Inferior parietal cortex (tissue), 1 donor: Measurements from ENCODE around the gene PLSCR2.
A peak's percentile ranks its signal among the peaks of the same experiment; 100 is the strongest.
"Not testable (repeated sequence)": the region's sequence is repeated elsewhere in the genome, so short reads cannot be mapped to it uniquely, and the experiment has no call there.

Experiments used
- DNase-seq: peaks from one replicate; pipeline ENCODE4 v3.0.0-alpha.2; 2016; ENCODE audit errors: extremely low spot score

The PLSCR2 gene, protein sequence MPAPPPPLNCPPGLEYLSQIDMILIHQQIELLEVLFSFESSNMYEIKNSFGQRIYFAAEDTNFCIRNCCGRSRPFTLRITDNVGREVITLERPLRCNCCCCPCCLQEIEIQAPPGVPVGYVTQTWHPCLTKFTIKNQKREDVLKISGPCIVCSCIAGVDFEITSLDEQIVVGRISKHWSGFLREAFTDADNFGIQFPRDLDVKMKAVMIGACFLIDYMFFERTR

DNA sequence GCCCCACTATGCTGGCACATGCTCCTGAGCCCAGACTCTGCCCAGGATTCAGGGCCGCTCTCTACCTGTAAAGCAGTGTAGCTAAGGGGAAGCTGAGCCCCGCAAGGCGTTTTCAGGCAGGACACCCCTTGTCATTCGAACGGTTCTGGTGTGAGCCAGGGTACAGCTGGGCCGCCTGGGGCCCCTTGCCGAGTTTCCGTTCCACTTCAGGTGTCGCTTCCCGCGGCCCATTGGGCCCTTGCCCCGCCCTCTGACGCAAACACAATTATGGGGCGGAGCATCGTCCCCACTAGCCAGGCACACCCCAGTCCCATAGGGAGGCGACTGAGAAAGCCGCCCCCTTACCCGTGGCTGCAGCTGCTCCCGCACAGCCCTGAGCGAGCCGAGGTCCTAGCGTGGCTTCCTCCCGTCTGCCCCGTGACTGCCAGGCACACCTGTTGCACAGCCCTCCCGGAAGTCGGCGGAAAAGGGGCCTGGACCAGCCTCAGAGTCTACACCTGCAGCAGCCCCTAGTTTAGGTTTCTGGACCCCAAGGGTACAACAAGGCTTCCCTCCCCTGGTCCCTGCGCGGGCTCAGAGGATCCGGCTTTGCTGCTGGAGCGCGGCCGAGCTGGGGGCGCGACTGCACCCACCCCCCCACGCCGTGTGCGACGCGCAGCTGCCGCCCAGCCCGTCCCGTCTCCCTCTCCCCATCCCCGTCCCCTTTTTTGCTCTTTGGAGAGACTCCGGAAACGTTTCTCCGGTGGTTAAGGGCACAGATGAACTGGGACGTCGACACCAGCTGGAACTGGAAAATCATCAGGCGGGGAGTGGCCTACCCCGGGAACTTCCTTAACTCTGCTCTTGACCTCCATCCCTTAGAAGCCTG is at the start of gene PLSCR2:
Gene PLSCR2 (minus strand): TSS at position 412 of the 868 bp plus-strand sequence. CDS start 9,657 bp downstream, outside the sequence.
- DNase-seq = peak; percentile 15

DNA sequence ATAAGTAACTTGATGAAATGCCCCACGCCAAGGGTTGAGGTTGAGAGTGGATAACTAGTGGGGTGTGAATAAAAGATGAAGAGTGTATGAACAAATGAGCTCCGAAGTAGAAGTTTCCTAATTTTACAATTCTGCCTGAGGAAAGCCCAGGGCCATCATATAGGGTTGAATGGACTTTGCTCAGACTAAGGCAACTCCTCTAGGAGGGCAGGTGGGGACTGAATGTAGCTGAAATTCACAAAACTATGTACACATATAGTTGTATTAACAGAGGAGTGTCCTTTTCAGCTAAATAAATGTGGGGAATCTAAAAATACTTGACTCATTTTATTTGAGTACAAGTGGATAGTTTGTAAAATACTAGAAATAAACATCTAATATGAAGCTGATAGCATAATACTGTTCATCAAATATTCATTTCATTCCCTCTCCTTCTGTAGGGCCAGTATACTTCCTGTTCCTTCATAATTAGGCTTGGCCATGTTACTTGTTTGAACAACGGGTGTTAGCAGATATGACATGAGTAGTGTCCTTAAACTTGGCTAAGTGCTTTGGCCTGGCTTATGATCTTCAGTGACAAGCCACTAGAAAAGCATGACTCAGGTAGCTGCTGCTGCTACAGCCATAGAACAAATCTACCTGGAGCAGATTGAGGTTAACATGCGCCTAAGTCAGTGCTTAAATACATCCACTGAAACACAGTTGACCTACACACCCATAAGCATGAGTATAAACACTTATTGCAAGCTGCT is 48.5 kb upstream of the PLSCR2 start:
- no peak for DNase-seq

DNA sequence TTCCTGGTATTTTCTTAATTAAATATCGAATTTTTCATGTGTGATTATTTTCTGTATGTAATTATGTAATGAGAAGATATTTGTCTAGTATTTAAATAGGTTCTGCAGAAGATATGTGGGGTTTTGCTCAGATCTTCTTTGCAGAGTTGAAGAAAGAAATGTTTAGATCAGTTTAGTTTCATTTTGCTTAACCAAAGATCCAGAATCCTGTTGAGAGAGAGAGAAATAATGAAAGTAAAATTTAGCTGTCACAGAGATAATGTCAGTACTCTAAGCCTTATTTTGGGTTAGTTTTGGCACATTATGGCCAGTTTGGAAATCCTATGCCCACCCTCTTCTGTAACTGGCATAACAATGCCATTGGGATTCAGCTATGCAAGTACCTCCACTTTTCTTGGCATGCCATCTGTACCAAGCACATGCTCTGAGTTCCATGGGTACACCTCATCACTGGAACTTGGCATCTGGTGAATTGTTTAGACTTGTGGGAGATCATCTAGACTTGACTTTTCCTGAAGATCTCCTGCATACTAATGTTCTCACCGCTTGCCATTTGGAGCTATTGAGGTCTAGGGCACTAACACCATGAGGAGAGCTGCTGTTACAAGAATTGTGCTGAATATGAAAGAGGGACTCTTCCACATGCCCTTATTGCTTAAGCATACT is 44.2 kb upstream of the PLSCR2 start:
- no peak for DNase-seq

DNA sequence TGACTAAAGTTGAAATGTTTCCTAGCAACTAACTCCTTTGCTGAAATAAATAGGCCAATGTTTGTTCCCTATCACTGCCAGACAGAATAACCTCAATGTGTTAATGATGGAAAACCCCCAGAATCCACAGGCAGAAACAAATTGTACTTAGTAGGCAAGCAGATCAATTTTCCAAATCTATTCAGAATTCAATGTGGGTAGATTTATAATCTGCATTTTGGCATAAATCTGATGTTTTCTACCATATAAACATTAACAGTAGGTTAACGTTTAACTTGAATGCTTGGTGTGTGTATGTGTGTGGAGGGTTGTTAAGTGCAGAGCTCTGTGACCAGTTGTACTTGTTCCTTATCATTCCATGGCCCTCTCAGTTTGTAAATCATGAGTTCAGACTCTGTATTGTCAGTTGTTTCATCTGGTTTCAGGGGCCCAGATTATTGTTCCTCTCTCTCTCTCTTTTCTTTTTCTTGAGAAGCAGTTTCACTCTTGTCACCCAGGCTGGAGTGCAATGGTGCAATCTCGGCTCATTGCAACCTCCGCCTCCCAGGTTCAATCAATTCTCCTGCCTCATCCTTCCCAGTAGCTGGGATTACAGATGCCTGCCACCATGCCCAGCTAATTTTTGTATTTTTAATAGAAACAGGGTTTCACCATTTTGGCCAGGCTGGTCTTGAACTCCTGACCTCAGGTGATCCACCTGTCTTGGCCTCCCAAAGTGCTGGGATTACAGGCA is 42.2 kb upstream of the PLSCR2 start:
- no peak for DNase-seq

DNA sequence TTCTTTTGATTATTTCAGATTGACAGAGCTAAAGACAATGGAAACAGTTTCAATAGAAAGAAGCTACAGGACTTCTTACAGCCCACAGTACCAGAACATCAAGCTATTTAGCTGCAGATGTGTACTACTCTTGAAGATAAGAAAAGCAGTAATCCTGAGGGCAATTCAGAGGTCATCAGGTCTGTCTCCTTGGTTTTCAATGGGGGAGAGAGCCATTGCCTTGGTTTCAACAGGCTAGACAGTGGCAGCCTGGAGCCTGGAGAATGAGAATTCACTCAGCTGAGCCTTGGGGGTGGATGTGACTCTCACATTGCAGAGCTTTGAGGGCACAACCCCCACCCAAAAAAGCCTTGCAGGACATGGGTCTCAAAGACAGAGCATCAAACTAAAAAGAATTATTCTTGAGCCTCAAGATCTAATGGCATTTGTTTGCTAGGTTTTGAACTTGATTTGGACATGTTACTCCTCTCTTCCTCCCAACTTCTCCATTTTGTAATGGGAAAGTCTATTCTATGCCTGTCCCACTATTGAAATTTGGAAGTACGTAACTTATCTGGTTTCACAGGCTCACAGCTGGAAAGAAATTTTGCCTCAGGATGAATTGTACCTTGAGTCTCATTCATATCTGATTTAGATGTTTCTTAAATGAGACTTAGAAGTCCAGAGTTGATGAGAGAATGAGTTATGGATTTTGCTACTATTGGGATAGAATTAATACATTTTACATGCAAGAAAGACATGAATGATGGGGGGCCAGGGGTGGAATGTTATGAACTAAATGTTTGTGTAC is 38.2 kb upstream of the PLSCR2 start:
- DNase-seq = no peak

DNA sequence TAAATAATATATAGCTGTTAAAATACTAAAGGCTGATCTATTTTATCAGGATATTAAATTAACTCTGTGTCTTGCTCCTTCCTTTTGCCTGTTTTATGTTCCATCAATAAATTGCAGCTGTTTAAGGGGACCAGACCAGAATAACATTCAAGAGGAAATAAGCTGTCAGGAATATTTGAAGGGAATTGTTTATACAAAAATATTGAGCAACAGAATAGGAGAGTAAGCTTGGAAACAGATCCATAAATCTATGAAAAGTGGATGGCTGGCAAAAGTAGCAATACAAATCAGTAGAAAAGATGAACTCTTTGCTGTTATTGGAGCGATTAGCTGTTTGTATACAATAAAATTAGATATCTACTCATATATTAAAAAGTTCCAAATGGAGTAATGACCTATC is 36.2 kb upstream of the PLSCR2 start:
- DNase-seq = no peak

DNA sequence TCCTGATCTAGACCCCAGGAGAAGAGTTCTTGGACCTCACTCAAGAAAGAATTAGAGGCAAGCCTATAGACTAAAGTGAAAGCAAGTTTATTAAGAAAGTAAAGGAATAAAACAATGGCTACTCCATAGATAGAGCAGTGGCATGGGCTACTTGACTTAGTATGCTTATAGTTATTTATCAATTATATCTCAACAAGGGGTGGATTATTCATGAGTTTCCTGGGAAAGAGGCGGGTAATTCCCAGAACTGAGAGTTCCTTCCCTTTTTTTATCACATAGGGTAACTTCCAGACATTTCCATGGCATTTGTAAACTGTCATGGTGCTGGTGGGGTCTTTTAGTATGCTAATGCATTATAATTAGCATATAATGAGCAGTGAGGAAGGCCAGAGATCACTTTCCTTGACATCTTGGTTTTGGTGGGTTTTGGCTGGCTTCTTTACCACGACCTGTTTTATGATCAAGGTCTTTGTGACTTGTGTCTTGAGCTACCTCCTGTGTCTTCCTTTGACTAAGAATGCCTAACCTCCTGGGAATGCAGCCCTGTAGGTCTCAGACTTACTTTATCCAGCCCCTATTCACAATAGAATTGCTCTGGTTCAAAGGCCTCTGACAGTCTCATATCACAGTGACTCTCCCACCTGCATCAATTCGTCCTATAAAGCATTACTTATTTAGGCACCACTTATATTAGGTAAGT is 35.3 kb upstream of the PLSCR2 start:
- DNase-seq = no peak

DNA sequence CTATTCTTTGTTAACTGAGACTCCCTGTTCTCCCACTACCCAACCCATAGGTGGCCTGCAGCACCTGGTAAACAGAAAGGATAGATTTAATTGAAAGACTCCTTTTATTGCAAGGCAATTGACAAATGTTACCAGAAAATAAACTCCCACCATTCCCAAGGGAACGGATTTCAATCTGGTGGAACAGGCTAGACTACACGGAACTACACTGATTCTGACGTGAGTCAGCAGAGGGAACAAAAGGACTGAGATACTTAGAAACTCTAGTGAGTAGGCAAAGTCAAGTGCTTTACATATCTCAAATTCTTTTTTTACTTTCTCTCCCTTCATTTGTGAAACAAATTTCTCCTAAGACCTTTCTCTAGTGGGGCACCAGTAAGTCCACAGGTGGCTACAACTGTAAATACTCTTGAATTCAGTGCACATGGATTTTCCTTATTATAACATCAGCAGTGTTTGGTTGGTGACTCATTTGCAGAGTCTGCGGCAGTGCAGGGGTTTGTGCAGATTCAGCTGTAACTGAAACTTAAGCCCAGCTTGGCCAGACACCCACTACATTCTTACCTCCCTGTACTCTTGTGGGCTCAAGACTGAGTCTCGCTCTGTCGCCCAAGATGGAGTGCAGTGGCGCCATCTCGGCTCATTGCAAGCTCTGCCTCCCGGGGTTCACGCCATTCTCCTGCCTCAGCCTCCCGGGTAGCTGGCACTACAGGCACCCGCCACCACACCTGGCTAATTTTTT is 34.3 kb upstream of the PLSCR2 start:
- DNase-seq = no peak

DNA sequence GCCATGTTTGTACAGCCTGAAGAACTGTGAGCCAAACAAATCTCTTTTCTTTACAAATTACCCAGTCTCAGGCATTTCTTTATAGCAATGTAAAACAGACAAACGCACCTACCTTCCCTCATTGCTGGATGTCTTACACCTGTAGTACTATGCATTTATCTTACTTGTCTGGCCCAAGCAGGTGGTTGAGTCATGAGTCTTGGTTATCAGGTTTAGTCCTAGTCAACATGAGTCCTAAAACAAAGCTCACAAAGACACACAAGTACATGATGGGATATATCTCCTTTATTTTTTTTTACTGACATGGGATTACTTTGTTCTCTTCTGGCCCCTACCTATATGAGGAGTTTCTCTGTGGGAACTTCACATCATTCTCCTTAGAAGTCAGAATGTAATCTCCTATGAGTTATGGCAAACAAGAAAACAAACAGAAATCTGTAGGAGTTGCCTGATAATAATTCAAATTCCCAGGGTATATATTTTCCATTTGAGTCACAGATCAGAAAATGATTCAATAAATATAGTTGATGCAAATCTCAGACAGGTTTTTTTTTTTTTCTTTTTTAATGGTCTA is 33.6 kb upstream of the PLSCR2 start:
- DNase-seq = no peak

DNA sequence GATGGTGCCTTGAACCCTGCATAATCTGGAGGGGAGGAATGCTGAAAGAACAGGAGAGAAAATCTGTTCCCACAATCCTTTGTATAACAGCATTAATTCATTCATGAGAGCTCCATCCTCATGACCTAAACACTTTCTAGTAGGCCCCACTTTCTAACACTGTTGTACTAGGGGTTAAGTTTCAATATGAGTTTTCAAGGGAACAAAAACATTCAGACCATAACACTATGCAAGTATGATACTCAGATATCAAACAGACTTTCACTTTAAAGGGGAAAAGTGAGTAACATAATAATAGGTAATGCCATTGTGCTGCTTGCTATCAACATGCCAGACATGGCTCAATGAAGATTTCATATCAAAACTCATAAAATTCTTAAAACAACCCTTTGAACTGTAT is 32.4 kb upstream of the PLSCR2 start:
- DNase-seq = no peak

DNA sequence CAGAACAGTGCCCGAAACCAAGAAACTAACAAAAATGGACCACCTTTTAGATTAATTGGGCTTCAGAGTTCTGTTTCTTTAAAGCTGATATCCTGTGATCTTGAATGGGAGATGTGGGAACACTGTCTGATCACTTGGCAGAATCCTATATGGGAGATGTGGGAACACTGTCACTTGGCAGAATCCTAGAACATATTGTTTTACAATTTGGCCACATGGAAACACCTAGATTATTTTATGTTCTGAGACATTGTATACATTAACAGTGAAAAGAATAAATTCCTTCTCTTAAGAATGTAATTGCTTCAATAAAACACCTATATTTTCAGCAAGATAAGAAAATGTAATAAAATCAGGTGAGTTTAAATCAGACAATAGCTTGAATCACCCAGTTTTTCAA is 30.3 kb upstream of the PLSCR2 start:
- DNase-seq = no peak

DNA sequence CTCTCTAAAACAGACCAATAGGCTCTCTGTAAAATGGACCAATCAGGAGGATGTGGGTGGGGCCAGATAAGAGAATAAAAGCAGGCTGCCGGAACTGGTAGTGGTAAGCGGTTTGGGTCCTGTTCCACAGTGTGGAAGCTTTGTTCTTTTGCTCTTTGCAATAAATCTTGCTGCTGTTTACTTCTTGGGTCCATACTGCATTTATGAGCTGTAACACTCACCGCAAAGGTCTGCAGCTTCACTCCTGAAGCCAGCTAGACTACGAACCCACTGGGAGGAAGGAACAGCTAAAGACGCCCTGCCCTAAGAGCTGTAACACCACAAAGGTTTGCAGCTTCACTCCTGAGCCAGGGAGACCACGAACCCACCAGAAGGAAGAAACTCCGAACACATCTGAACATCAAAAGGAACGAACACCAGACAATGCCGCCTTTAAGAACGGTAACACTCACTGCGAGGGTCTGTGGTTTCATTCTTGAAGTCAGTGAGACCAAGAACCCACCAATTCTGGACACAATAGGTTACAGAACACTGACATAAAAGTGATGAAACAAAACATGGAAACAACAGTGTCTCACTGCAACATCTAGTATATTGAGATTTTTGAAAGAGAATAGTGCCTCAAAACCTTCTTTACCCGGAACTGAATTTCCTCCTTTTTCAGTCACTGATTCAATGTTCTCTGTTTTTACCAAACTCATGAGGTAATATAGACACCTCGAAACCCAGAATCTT is 28.8 kb upstream of the PLSCR2 start:
- DNase-seq = no peak

DNA sequence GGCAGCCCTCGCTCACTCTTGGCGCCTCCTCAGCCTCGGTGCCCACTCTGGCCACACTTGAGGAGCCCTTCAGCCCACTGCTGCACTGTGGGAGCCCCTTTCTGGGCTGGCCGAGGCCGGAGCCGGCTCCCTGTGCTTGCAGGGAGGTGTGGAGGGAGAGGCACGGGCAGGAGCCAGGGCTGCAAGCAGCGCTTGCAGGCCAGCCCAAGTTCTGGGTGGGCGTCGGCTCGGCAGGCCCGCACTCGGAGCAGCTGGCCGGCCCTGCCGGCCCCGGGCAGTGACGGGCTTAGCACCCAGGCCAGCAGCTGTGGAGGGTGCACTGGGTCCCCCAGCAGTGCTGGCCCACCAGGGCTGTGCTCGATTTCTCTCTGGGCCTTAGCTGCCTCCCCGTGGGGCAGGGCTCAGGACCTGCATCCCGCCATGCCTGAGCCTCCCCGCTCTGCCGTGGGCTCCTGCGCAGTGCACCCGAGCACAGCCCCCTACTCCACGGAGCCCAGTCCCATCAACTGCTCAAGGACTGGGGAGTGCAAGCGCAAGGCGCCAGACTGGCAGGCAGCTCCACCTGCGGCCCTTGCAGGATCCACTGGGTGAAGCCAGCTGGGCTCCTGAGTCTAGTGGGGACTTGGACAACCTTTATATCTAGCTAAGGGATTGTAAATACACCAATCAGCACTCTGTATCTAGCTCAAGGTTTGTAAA is 27.9 kb upstream of the PLSCR2 start:
- DNase-seq = not testable (repeated sequence)

DNA sequence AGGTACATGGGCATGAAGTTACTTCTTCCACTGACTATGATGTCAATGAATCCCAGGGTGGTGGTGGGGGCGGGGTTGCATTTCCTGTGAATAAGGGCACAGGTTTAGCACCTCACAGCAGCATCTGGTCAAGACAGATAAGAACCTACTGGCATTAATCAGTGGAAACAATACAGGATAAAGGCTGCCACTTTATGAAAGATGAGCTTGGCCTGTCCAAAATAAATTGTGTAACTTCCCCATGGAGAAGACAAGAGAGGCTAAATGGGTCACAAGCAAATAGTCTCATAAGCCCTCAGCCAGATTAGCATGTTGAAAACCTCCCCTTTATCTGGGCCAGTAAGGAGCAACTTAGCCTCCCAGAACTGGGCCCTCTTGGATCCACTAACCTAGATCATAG is 27.4 kb upstream of the PLSCR2 start:
- no peak for DNase-seq

DNA sequence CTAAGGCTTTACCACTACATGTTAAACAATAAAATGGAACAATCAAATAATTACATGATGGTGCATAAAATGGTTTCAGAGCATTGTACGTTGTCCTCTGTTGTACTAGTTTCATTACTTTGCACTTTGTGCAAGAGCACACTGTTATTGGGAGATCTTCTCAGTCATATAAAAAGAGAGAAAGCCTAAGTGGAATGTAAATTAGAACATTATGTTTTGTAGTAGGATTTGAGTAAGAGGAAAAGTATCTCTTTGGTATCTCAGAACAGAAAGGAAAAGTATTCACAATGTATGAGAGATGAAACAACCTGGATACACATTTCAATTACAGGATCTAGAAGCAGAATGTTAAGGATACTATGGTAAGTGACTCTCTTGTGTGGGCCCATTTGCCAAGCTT is 26.9 kb upstream of the PLSCR2 start:
- no peak for DNase-seq

DNA sequence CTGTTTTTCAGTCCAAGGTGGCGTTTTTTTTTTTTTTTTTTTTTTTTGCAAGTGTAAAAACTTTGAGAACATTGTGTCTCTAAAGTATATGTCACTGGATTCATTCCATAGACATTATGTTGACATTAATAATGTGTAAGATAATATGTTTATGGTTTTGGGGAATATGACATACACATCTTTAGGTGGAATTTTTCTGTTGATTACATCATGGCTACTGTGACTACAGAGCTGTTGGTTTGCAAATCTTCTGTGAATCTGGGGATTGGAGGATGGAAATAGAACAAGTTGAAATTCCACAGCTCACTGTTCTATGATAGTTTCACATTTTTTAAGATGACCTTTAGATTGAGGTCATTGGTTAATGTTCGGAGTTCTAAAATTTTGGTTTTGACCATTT is 24.4 kb upstream of the PLSCR2 start:
- no peak for DNase-seq

DNA sequence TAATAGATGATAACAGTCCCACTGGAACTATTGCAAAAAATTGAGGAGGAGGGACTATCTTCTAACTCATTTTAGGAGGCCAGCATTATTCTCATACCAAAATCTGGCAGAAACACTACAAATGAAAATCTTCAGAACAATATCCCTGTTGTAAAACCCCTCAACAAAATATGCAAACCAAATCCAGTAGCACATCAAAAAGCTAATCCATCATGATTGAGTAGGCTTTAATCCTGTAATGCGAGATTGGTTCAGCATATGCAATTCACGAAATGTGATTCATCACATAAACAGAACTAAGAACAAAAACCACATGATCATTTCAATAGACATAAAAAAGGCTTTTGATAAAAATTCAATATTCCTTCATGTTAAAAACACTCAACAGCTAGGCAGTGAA is 23.9 kb upstream of the PLSCR2 start:
- DNase-seq = no peak

DNA sequence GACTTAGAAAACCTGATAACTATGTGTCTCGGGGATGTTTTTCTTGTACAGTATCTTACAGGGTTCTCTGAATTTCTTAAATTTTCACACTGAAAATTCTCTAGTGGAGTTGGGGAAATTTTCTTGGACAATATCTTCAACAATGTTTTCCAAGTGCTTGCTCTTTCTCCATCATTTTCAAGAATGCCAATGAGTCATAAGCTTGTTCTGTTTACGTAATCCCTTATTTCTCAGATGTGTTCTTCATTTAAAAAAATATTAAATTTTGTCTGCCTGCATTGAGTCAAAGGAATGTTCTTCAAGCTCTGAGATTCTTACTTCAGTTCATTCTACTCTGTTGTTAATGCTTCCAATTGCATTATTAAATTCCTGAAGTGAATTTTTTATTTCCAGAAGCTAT is 21.9 kb upstream of the PLSCR2 start:
- DNase-seq = no peak
